WTC11 (cell line): ENCODE results near the gene CERS1. TPM values are rescaled to one million over a fixed set of nuclear protein-coding genes. Genes with fewer than 3 reads are reported as not detected.

Source experiments
- ATAC-seq: fragments of 200-7000 bp; cut with Tn5 transposase; 2 replicates; pipeline ENCODE4 v1.10.0; 2021; ENCODE audit warnings: mild to moderate bottlenecking, moderate library complexity
- CTCF ChIA-PET: fragments of 300-600 bp; sonication (Branson Sonifier 250); formaldehyde crosslinking; loops from one replicate; lab custom pipeline; 2021; ENCODE audit warnings: antibody characterized with exemption; lab: Charles Lee
- POLR2A ChIA-PET: fragments of 350-600 bp; sonication (Branson Sonifier 250); formaldehyde crosslinking; loops from one replicate; lab custom pipeline; 2021; ENCODE audit warnings: antibody characterized with exemption; lab: Charles Lee
- DNase-seq: peaks from one replicate; pipeline ENCODE4 v3.0.0; 2021; ENCODE audit warnings: low spot score
- H3K27ac Mint-ChIP-seq: 2 replicates; pipeline ENCODE4 v1.8.0; 2021; ENCODE audit warnings: mixed read lengths
- H3K27me3 Mint-ChIP-seq: 2 replicates; pipeline ENCODE4 v1.8.0; 2021; ENCODE audit warnings: low read depth, mild to moderate bottlenecking, moderate library complexity, mixed read lengths
- H3K36me3 Mint-ChIP-seq: 2 replicates; pipeline ENCODE4 v1.8.0; 2021; ENCODE audit warnings: mixed read lengths
- H3K4me1 Mint-ChIP-seq: 2 replicates; pipeline ENCODE4 v1.8.0; 2022; ENCODE audit warnings: mixed read lengths
- H3K4me3 Mint-ChIP-seq: 2 replicates; pipeline ENCODE4 v1.8.0; 2021; ENCODE audit warnings: mild to moderate bottlenecking, moderate library complexity, mixed read lengths
- H3K9me3 Mint-ChIP-seq: 2 replicates; pipeline ENCODE4 v1.8.0; 2021; ENCODE audit warnings: mixed read lengths
- AR ChIP-seq: fragments of 250-450 bp; sonication (Bioruptor Pico); IDR thresholded peaks from 2 replicates; pipeline ENCODE4 v1.9.0; 2021; ENCODE audit warnings: mild to moderate bottlenecking
- ATF3 ChIP-seq: sonication (generic); formaldehyde crosslinking; conservative IDR thresholded peaks from 2 replicates; pipeline ENCODE4 v1.8.1; 2022; ENCODE audit warnings: mild to moderate bottlenecking, missing genetic modification reagents
- CDX4 ChIP-seq: fragments of 250-450 bp; sonication (Bioruptor Pico); IDR thresholded peaks from 2 replicates; pipeline ENCODE4 v1.9.0; 2021; ENCODE audit warnings: moderate library complexity, mild to moderate bottlenecking, inconsistent platforms, borderline replicate concordance
- CREB1 ChIP-seq: sonication (generic); formaldehyde crosslinking; IDR thresholded peaks from 2 replicates; pipeline ENCODE4 v1.8.0; 2023; ENCODE audit warnings: mild to moderate bottlenecking, missing genetic modification reagents
- E2F1 ChIP-seq: sonication (generic); formaldehyde crosslinking; IDR thresholded peaks from 2 replicates; pipeline ENCODE4 v1.8.0; 2022; ENCODE audit warnings: mild to moderate bottlenecking, missing genetic modification reagents
- FOXP4 ChIP-seq: sonication (generic); formaldehyde crosslinking; IDR thresholded peaks from 2 replicates; pipeline ENCODE4 v1.8.0; 2022; ENCODE audit warnings: mild to moderate bottlenecking, missing genetic modification reagents
- GABPB1 ChIP-seq: sonication (generic); formaldehyde crosslinking; IDR thresholded peaks from 2 replicates; pipeline ENCODE4 v1.8.1; 2023; ENCODE audit warnings: mild to moderate bottlenecking, missing genetic modification reagents
- GTF2I ChIP-seq: fragments of 250-450 bp; sonication (Bioruptor Pico); conservative IDR thresholded peaks from 2 replicates; pipeline ENCODE4 v1.4.0; 2021; ENCODE audit warnings: mild to moderate bottlenecking
- HMGA2 ChIP-seq: fragments of 250-450 bp; sonication (Bioruptor Pico); IDR thresholded peaks from 2 replicates; pipeline ENCODE4 v1.4.0; 2021; ENCODE audit warnings: mild to moderate bottlenecking, moderate library complexity
- IRF2 ChIP-seq: sonication (generic); formaldehyde crosslinking; IDR thresholded peaks from 2 replicates; pipeline ENCODE4 v1.8.0; 2022; ENCODE audit warnings: low read depth, missing genetic modification reagents, borderline replicate concordance
- KAT7 ChIP-seq: sonication (generic); formaldehyde crosslinking; IDR thresholded peaks from 2 replicates; pipeline ENCODE4 v1.8.1; 2023; ENCODE audit warnings: missing genetic modification reagents, mild to moderate bottlenecking, borderline replicate concordance
- MLX ChIP-seq: sonication (generic); formaldehyde crosslinking; IDR thresholded peaks from 2 replicates; pipeline ENCODE4 v1.8.1; 2023; ENCODE audit warnings: mild to moderate bottlenecking, missing genetic modification reagents, moderate library complexity
- MXD4 ChIP-seq: fragments of 250-450 bp; sonication (Bioruptor Pico); IDR thresholded peaks from 2 replicates; pipeline ENCODE4 v1.8.0; 2021; ENCODE audit warnings: mild to moderate bottlenecking, moderate library complexity, borderline replicate concordance
- OVOL2 ChIP-seq: fragments of 250-450 bp; sonication (Bioruptor Pico); IDR thresholded peaks from 2 replicates; pipeline ENCODE4 v1.9.0; 2021; ENCODE audit warnings: mild to moderate bottlenecking, borderline replicate concordance
- RORB ChIP-seq: fragments of 250-450 bp; sonication (Bioruptor Pico); IDR thresholded peaks from 2 replicates; pipeline ENCODE4 v1.9.0; 2021; ENCODE audit warnings: mild to moderate bottlenecking
- SOX15 ChIP-seq: fragments of 250-450 bp; sonication (Bioruptor Pico); IDR thresholded peaks from 2 replicates; pipeline ENCODE4 v1.9.0; 2021; ENCODE audit warnings: mild to moderate bottlenecking
- TEAD1 ChIP-seq: sonication (generic); formaldehyde crosslinking; IDR thresholded peaks from 2 replicates; pipeline ENCODE4 v1.8.0; 2022; ENCODE audit warnings: mild to moderate bottlenecking, missing genetic modification reagents
- TEAD4 ChIP-seq: sonication (generic); formaldehyde crosslinking; IDR thresholded peaks from 2 replicates; pipeline ENCODE4 v1.8.0; 2022; ENCODE audit warnings: mild to moderate bottlenecking, missing genetic modification reagents
- ZMAT4 ChIP-seq: fragments of 250-450 bp; sonication (Bioruptor Pico); IDR thresholded peaks from 2 replicates; pipeline ENCODE4 v1.9.0; 2021; ENCODE audit warnings: mild to moderate bottlenecking
- ZNF121 ChIP-seq: sonication (generic); formaldehyde crosslinking; IDR thresholded peaks from 2 replicates; pipeline ENCODE4 v1.8.0; 2023; ENCODE audit warnings: missing genetic modification reagents
- ZNF263 ChIP-seq: sonication (generic); formaldehyde crosslinking; IDR thresholded peaks from 2 replicates; pipeline ENCODE4 v1.8.1; 2022; ENCODE audit warnings: low read depth, mild to moderate bottlenecking, moderate library complexity, missing genetic modification reagents
- ZNF396 ChIP-seq: fragments of 250-450 bp; sonication (Bioruptor Pico); IDR thresholded peaks from 2 replicates; pipeline ENCODE4 v1.8.0; 2021; ENCODE audit warnings: mild to moderate bottlenecking, moderate library complexity, borderline replicate concordance
- ZNF423 ChIP-seq: fragments of 250-450 bp; sonication (Bioruptor Pico); IDR thresholded peaks from 2 replicates; pipeline ENCODE4 v2.1.2; 2022; ENCODE audit warnings: mild to moderate bottlenecking, moderate library complexity
- ZSCAN18 ChIP-seq: fragments of 250-450 bp; sonication (Bioruptor Pico); IDR thresholded peaks from 2 replicates; pipeline ENCODE4 v2.1.2; 2022; ENCODE audit warnings: mild to moderate bottlenecking, moderate library complexity
- total RNA-seq: library from RNA; stranded (reverse); gene quantifications from 3 replicates; pipeline ENCODE4 v1.2.3, GENCODE V29; 2021

The CERS1 gene
- total RNA-seq, 1 experiment from 2014 or later = 14.7 TPM

- ATAC-seq = no peak
- DNase-seq = no peak
- POLR2A ChIA-PET = interaction anchor here (0.6 kb wide), 1 partner anchor 310 kb away, joined by 3 read pairs; no protein-coding TSS in a partner anchor
- H3K27me3 Mint-ChIP-seq = peaks cover 13% of the 10 kb centered on the region
- H3K9me3 Mint-ChIP-seq = no peaks in the 10 kb centered on the region
- peaks cover 35% of the 10 kb centered on the region for H3K4me1 Mint-ChIP-seq
- peaks cover 26% of the 10 kb centered on the region for H3K36me3 Mint-ChIP-seq
- peak overlapping the region; percentile 75; the same call in 1 of the 2 replicates for H3K27ac Mint-ChIP-seq
- H3K4me3 Mint-ChIP-seq = peak overlapping the region; percentile 94
- CTCF ChIA-PET = interaction anchor here (1.0 to 4.7 kb wide), 2 partner anchors 13 to 373 kb away, joined by 3 to 64 read pairs; no protein-coding TSS in a partner anchor
- TF ChIP-seq TEAD4 (no peak), TEAD1 (no peak), AR (CRISPR knock-in tag) (no peak), KAT7 (CRISPR knock-in tag) (no peak), FOXP4 (CRISPR knock-in tag) (no peak), OVOL2 (CRISPR knock-in tag) (no peak), ZMAT4 (CRISPR knock-in tag) (no peak), SOX15 (CRISPR knock-in tag) (no peak), CDX4 (no peak), RORB (CRISPR knock-in tag) (no peak), E2F1 (CRISPR knock-in tag) (no peak), ZNF396 (CRISPR knock-in tag) (no peak), ZSCAN18 (CRISPR knock-in tag) (no peak)
Measured at GRCh38 chr19:18834644-18834984, 61.3 kb downstream of the CERS1 start.

GRCh38 chr19:18833849-18834643, 61.9 kb downstream of the CERS1 start:
- H3K9me3 Mint-ChIP-seq = no peaks in the 10 kb centered on the region
- no peak for TF ChIP-seq ATF3
- no peak for TF ChIP-seq GABPB1 (CRISPR knock-in tag)
- TF ChIP-seq CDX4 = no peak
- no peak for TF ChIP-seq GTF2I
- TF ChIP-seq IRF2 = no peak
- TF ChIP-seq CREB1 (CRISPR knock-in tag) = no peak
- TF ChIP-seq ZNF263 = no peak
- TF ChIP-seq MLX (CRISPR knock-in tag) = no peak
- TF ChIP-seq HMGA2 = no peak
- no peak for TF ChIP-seq ZNF121 (CRISPR knock-in tag)
- TF ChIP-seq ZNF423 (CRISPR knock-in tag) = no peak
- TF ChIP-seq MXD4 (CRISPR knock-in tag) = no peak

More at GRCh38 chr19:18833849-18834643, 61.9 kb downstream of the CERS1 start:
- POLR2A ChIA-PET = interaction anchor here (0.6 to 0.9 kb wide), 3 partner anchors 13 to 370 kb away, joined by 3 to 6 read pairs (median 3); no protein-coding TSS in a partner anchor
- Mint-ChIP-seq H3K4me1 (peaks cover 29% of the 10 kb centered on the region), H3K27ac (peak overlapping the region; percentile 75), H3K27me3 (peaks cover 13% of the 10 kb centered on the region), H3K36me3 (peaks cover 26% of the 10 kb centered on the region), H3K4me3 (peak overlapping the region; percentile 94)
- ATAC-seq = no peak; the same call in 1 of the 2 replicates
- DNase-seq = no peak
- CTCF ChIA-PET = interaction anchor here (1.0 to 4.7 kb wide), 3 partner anchors 13 to 372 kb away, joined by 3 to 64 read pairs (median 4); no protein-coding TSS in a partner anchor
